Measurements from ENCODE around the gene SLC43A2. TPM values are rescaled to one million over a fixed set of nuclear protein-coding genes. Genes with fewer than 3 reads are reported as not detected.
A peak's percentile ranks its signal among the peaks of the same experiment; 100 is the strongest.
"Not testable (repeated sequence)": the region's sequence is repeated elsewhere in the genome, so short reads cannot be mapped to it uniquely, and the experiment has no call there.

Gene SLC43A2
- 5.2 TPM for total RNA-seq

DNA sequence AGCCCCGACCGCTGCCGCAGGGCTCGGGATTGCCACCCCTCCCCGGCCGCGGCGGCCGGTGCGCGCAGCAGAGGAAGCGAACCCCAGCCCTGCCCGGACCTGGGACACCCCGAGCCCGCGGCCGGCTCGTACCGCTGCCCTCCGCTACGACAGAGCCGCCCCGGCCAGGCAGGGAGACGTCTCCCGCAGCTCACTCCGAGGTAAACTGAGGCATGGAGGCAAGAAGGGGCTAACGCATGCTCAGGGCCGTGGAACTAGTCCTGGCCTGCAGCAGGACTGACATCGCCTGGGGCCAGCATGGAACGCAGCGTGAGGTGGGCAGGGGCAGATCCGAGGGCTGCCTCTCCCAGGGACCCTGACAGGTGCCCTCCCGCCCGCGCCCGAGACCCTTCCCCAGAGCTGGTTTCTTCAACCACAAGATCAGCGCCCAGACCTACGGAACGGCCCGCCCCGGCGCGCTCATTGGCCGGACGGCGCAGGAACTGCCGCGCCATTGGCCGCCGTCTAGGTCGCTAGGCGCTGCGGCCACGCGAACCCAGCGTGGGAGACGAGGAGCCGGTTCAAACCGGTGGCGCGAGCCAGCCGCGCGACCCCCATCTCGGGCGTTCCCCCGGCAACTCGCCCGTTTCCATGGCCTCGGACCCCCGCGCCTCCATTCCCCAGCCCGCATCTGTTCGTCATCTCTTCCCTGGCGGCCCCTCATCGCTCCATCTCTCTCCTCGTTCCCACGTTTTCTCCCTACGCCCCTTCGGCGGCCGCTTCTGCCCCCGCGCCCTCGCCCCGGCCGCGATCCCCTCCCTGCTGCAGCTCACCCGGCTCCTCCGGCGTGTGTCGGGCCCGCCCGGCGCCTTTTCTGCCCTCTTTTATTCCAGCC is at the start of gene SLC43A2:
Gene SLC43A2, minus strand, starts transcription at position 853 of the 874 bp plus-strand sequence. CDS start 960 bp downstream, outside the sequence.
- Histone ChIP-seq H3K27me3 (no peaks in the 10 kb centered on the region), H3K36me3 (no peaks in the 10 kb centered on the region), H3K4me3 (peak within 1 kb of the TSS; percentile 69 to 96), H3K4me1 (peaks cover 16% of the 10 kb centered on the region), H3K27ac (peak within 1 kb of the TSS; percentile 95), H3K9me3 (no peaks in the 10 kb centered on the region)
- TF ChIP-seq POLR2AphosphoS5 (IDR thresholded peaks at IDR 0.05; ENCODE audit: insufficient read depth in 1 of 2, low read depth in 1 of 2) (peak in 1 of 2 donors; percentile 75), POLR2A (IDR thresholded peaks at IDR 0.05) (peak in 1 of 2 donors; percentile 9)
- TF ChIP-seq, protein P1, sequence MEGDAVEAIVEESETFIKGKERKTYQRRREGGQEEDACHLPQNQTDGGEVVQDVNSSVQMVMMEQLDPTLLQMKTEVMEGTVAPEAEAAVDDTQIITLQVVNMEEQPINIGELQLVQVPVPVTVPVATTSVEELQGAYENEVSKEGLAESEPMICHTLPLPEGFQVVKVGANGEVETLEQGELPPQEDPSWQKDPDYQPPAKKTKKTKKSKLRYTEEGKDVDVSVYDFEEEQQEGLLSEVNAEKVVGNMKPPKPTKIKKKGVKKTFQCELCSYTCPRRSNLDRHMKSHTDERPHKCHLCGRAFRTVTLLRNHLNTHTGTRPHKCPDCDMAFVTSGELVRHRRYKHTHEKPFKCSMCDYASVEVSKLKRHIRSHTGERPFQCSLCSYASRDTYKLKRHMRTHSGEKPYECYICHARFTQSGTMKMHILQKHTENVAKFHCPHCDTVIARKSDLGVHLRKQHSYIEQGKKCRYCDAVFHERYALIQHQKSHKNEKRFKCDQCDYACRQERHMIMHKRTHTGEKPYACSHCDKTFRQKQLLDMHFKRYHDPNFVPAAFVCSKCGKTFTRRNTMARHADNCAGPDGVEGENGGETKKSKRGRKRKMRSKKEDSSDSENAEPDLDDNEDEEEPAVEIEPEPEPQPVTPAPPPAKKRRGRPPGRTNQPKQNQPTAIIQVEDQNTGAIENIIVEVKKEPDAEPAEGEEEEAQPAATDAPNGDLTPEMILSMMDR (IDR thresholded peaks at IDR 0.05) = no peak
- intact Hi-C loops (cut with DNase I) = loop anchor here (2.0 kb wide), 1 partner anchor 53 kb away; no protein-coding TSS in a partner anchor
- no peak for DNase-seq (ENCODE audit: extremely low spot score in 2 of 2)

DNA sequence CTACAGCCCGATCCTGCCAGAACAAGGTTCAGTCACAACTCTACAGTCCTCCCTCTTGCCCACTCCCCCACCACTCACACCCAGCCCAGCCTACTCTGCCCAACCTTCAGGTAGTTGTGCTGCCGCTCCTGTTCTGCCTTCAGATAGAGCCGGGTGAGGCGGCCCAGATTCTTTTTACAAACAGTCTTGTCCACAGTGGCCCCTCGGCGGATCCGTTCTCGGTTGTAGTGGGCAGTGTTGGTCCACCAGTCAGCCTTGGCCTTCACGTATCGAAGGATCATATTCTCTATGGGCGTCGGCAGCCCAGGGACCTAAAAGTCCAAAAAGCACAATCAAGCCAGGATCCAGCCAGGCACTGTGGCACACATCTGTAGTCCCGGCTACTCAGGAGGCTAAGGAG is 47.8 kb upstream of the SLC43A2 start:
- Histone ChIP-seq H3K4me1 (peaks cover 1% of the 10 kb centered on the region), H3K27ac (no peak overlapping the region), H3K4me3 (no peak overlapping the region), H3K27me3 (no peaks in the 10 kb centered on the region), H3K36me3 (peaks cover 9 to 100% of the 10 kb centered on the region in 2 donors), H3K9me3 (no peaks in the 10 kb centered on the region)
- TF ChIP-seq, protein P1 (IDR thresholded peaks at IDR 0.05) = no peak
- TF ChIP-seq POLR2A (IDR thresholded peaks at IDR 0.05) (no peak), POLR2AphosphoS5 (IDR thresholded peaks at IDR 0.05; ENCODE audit: insufficient read depth in 1 of 2, low read depth in 1 of 2) (no peak)
- DNase-seq (ENCODE audit: extremely low spot score in 2 of 2) = no peak
- intact Hi-C loops (cut with DNase I) = loop anchor here (10.0 kb wide), 1 partner anchor 188 kb away; no protein-coding TSS in a partner anchor

DNA sequence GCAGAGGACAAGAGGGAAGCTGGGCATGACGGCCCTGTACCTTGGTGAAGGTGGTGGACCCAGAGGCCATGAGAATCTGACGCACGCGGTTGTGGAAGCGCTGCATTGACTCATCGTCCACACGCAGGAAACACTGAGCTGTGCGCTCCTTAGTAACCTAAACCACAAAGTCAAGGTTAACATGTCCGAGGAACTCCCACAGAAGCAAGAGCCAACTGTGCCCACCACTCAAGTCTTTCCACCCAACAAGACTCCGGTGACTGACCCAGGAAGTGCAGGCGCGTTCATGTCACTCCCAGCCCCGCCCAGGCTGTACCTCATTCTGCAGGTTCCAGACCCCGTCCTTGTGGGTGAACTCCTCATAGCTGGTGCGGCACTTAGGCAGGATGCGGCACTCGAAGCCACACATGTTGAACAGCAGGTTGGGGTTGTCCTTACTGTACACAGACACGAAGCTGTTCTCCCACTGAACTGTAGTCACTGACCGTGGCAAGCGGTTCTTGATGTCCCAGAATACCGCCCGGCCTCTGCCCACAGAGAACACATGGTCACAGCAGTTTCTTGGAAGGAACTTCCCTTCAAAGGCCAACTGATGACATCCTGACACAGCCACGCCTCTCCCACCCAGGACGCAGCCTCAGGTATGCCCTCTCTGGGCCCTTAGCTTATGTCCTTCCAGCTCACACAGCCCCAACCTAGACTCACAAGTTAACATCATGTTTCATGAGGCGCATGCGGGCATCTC is 44.6 kb upstream of the SLC43A2 start:
- Histone ChIP-seq H3K27ac (no peak overlapping the region), H3K9me3 (no peaks in the 10 kb centered on the region), H3K4me1 (peaks cover 11% of the 10 kb centered on the region), H3K4me3 (no peak overlapping the region), H3K27me3 (no peaks in the 10 kb centered on the region), H3K36me3 (peaks cover 7 to 90% of the 10 kb centered on the region in 2 donors)
- intact Hi-C loops (cut with DNase I) = loop anchor here (10.0 kb wide), 1 partner anchor 192 kb away; no protein-coding TSS in a partner anchor
- TF ChIP-seq POLR2AphosphoS5 (IDR thresholded peaks at IDR 0.05; ENCODE audit: insufficient read depth in 1 of 2, low read depth in 1 of 2) (peak in 1 of 2 donors; percentile 12), POLR2A (IDR thresholded peaks at IDR 0.05) (no peak)
- TF ChIP-seq, protein P1 (IDR thresholded peaks at IDR 0.05) = no peak
- DNase-seq (ENCODE audit: extremely low spot score in 2 of 2) = no peak

DNA sequence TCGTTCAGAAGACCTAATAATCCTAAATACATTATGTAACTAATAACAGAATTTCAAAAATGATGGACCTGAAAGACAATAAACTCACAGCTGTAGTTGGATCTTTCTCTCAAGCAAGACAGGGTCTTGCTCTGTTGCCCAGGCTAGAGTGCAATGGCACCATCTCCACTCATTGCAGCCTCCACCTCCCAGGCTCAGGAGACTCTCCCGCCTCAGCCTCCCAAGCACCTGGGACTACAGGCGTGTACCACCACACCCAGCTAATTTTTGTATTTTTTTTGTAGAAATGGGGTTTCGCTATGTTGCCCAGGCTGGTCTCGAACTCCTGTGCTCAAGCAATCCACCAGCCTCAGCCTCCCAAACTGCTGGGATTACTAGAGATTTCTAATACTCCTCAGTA is 35.3 kb upstream of the SLC43A2 start:
- H3K27ac ChIP-seq; H3K27me3 ChIP-seq; H3K9me3 ChIP-seq; intact Hi-C loops (cut with DNase I); H3K4me1 ChIP-seq; H3K4me3 ChIP-seq; DNase-seq (ENCODE audit: extremely low spot score in 2 of 2): not testable (repeated sequence)
- peaks cover 9 to 73% of the 10 kb centered on the region in 2 donors for H3K36me3 ChIP-seq

DNA sequence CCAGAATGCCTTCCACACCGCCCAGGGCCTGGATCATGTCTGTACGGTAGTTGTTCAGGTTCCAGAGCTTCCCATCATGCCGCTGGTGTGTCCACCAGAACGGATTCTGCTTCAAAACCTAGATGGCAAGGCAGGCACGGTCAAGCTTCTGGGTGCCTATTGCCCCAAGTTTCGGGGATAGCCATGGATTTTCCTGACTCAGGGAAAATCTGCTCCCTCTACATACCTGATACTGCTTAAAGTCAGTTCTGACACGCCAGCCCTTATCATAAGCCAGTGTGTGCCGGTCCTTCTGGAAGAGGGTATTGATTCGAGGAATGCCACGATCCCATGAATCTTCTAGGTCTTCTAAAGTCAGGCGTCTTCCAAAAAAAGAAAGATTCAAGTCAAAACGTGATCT is 32.4 kb upstream of the SLC43A2 start:
- peaks cover 7 to 88% of the 10 kb centered on the region in 2 donors for H3K36me3 ChIP-seq
- intact Hi-C loops (cut with DNase I) = no loop called here

More for the DNA sequence above, 32.4 kb upstream of the SLC43A2 start:
- H3K4me1 ChIP-seq = no peaks in the 10 kb centered on the region
- H3K9me3 ChIP-seq = no peaks in the 10 kb centered on the region
- TF ChIP-seq, protein P1 (IDR thresholded peaks at IDR 0.05) = no peak
- no peak for TF ChIP-seq POLR2AphosphoS5 (IDR thresholded peaks at IDR 0.05; ENCODE audit: insufficient read depth in 1 of 2, low read depth in 1 of 2)
- no peak for TF ChIP-seq POLR2A (IDR thresholded peaks at IDR 0.05)
- H3K27me3 ChIP-seq = no peaks in the 10 kb centered on the region
- H3K27ac ChIP-seq = no peak overlapping the region
- H3K4me3 ChIP-seq = no peak overlapping the region
- DNase-seq (ENCODE audit: extremely low spot score in 2 of 2) = no peak
